ENCODE measurements around the gene RAB25.

Gene RAB25

GRCh38 chr1:156079762-156080161 lies 18.8 kb downstream of the RAB25 start:
- no peak for DNase-seq (ENCODE audit: low read depth)

GRCh38 chr1:156080241-156080862 lies 19.4 kb downstream of the RAB25 start:
- DNase-seq (ENCODE audit: low read depth) = no peak

- no peak for DNase-seq (ENCODE audit: low read depth)
Measured at GRCh38 chr1:156080863-156081179, 19.9 kb downstream of the RAB25 start.

- DNase-seq (ENCODE audit: low read depth) = no peak
Measured at GRCh38 chr1:156081180-156081916, 20.4 kb downstream of the RAB25 start.

- no peak for DNase-seq (ENCODE audit: low read depth)
Measured at GRCh38 chr1:156081917-156082308, 21.0 kb downstream of the RAB25 start.

- DNase-seq (ENCODE audit: low read depth) = peak; percentile 37
Measured at GRCh38 chr1:156082309-156083091, 21.5 kb downstream of the RAB25 start, which contains the start of gene MEX3A. TSS of gene MEX3A (minus strand) at chr1:156082465. CDS start at chr1:156081998, 467 bp downstream.

- no peak for DNase-seq (ENCODE audit: low read depth)
Measured at GRCh38 chr1:156083800-156084790, 23.1 kb downstream of the RAB25 start.

GRCh38 chr1:156086256-156086662 lies 25.3 kb downstream of the RAB25 start:
- DNase-seq (ENCODE audit: low read depth) = no peak

GRCh38 chr1:156089704-156090103 lies 28.7 kb downstream of the RAB25 start:
- no peak for DNase-seq (ENCODE audit: low read depth)

GRCh38 chr1:156090138-156090839 lies 29.3 kb downstream of the RAB25 start:
- no peak for DNase-seq (ENCODE audit: low read depth)

GRCh38 chr1:156090840-156091188 lies 29.9 kb downstream of the RAB25 start:
- DNase-seq (ENCODE audit: low read depth) = peak; percentile 82

- no peak for DNase-seq (ENCODE audit: low read depth)
Measured at GRCh38 chr1:156091610-156092009, 30.6 kb downstream of the RAB25 start.

GRCh38 chr1:156095906-156096508 lies 35.0 kb downstream of the RAB25 start:
- DNase-seq (ENCODE audit: low read depth) = no peak

GRCh38 chr1:156096640-156097391 lies 35.9 kb downstream of the RAB25 start:
- DNase-seq (ENCODE audit: low read depth) = peak; percentile 78

- no peak for DNase-seq (ENCODE audit: low read depth)
Measured at GRCh38 chr1:156097499-156098178, 36.7 kb downstream of the RAB25 start.

- DNase-seq (ENCODE audit: low read depth) = no peak
Measured at GRCh38 chr1:156098784-156099183, 37.8 kb downstream of the RAB25 start.

- no peak for DNase-seq (ENCODE audit: low read depth)
Measured at GRCh38 chr1:156099282-156099681, 38.3 kb downstream of the RAB25 start.

GRCh38 chr1:156100205-156100995 lies 39.4 kb downstream of the RAB25 start:
- no peak for DNase-seq (ENCODE audit: low read depth)

GRCh38 chr1:156101880-156102279 lies 40.9 kb downstream of the RAB25 start:
- no peak for DNase-seq (ENCODE audit: low read depth)

Data from T follicular helper cell (primary cell).